Measurements from ENCODE around the gene SNX1.

DNA sequence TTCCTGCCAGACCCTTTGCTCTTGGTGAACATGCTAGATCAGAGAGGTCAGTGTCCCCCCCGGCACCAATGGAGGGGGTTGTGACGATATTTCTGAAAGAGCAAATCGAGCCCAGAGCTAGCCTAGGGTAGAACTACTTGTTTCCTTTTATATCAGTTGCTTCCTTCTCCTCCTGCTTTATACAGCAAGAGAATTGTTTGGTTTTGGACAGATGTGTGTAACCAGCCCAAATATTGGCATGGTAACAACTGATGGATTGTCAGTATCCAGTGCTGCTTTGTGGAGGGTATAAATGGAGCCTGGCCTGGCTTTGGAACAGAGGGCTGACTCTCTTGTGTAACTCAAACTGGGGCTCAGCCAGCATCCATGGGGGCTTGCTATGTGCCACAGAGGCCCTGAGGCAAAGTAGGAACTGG, 27.2 kb downstream of the SNX1 start:
- TF ChIP-seq EZH2 (IDR thresholded peaks at IDR 0.05; ENCODE audit: borderline replicate concordance, low read depth, low read length, poor library complexity, severe bottlenecking), result no peak
- TF ChIP-seq, protein P1, sequence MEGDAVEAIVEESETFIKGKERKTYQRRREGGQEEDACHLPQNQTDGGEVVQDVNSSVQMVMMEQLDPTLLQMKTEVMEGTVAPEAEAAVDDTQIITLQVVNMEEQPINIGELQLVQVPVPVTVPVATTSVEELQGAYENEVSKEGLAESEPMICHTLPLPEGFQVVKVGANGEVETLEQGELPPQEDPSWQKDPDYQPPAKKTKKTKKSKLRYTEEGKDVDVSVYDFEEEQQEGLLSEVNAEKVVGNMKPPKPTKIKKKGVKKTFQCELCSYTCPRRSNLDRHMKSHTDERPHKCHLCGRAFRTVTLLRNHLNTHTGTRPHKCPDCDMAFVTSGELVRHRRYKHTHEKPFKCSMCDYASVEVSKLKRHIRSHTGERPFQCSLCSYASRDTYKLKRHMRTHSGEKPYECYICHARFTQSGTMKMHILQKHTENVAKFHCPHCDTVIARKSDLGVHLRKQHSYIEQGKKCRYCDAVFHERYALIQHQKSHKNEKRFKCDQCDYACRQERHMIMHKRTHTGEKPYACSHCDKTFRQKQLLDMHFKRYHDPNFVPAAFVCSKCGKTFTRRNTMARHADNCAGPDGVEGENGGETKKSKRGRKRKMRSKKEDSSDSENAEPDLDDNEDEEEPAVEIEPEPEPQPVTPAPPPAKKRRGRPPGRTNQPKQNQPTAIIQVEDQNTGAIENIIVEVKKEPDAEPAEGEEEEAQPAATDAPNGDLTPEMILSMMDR (conservative IDR thresholded peaks at IDR 0.05; ENCODE audit: low read depth, low read length), result no peak

All from A673 (cell line).